Liver (tissue), 9 donors: Measurements from ENCODE around the gene DHX16. TPM values are rescaled to one million over a fixed set of nuclear protein-coding genes. Genes with fewer than 3 reads are reported as not detected.

ENCODE experiments used
- DNase-seq: peaks from one replicate; pipeline ENCODE4 v3.0.0-alpha.2; 2017; ENCODE audit warnings: low spot score
- H3K27ac ChIP-seq, 2 donors: one replicate each; pipeline ENCODE4 v1.7.0; 2013; ENCODE audit warnings: inconsistent platforms in 2 of 2, low read length in 2 of 2, control low read depth in 1 of 2, low read depth in 1 of 2, mild to moderate bottlenecking in 1 of 2
- H3K27me3 ChIP-seq, 4 donors: one replicate each; pipeline versions ENCODE4 v1.6.1 to v1.7.0; 2013; ENCODE audit warnings: low read length in 3 of 4, inconsistent platforms in 1 of 4, mild to moderate bottlenecking in 1 of 4, moderate library complexity in 1 of 4; ENCODE audit not compliant: control insufficient read depth in 4 of 4, insufficient read depth in 4 of 4
- H3K36me3 ChIP-seq, 4 donors: one replicate each; pipeline versions ENCODE4 v1.6.1 to v1.7.0; 2013; ENCODE audit warnings: low read length in 3 of 4, mild to moderate bottlenecking in 3 of 4, low read depth in 1 of 4, moderate library complexity in 1 of 4; ENCODE audit not compliant: control insufficient read depth in 4 of 4, insufficient read depth in 3 of 4
- H3K4me1 ChIP-seq, 4 donors: one replicate each; pipeline versions ENCODE4 v1.6.1 to v1.7.0; 2013; ENCODE audit warnings: low read length in 3 of 4, mild to moderate bottlenecking in 3 of 4, moderate library complexity in 1 of 4; ENCODE audit not compliant: control insufficient read depth in 4 of 4, insufficient read depth in 4 of 4
- H3K4me3 ChIP-seq, 3 donors: one replicate each; pipeline versions ENCODE4 v1.6.1 to v1.7.0; 2013; ENCODE audit warnings: low read length in 3 of 3, control low read depth in 1 of 3, low read depth in 1 of 3, mild to moderate bottlenecking in 1 of 3
- H3K9ac ChIP-seq, 2 donors: one replicate each; pipeline ENCODE4 v1.7.0; 2013; ENCODE audit warnings: low read length in 2 of 2, mild to moderate bottlenecking in 2 of 2, moderate library complexity in 2 of 2, control low read depth in 1 of 2, low read depth in 1 of 2
- H3K9me3 ChIP-seq, 4 donors: one replicate each; pipeline versions ENCODE4 v1.6.1 to v1.7.0; 2013; ENCODE audit warnings: low read length in 3 of 4; ENCODE audit not compliant: control insufficient read depth in 4 of 4
- EGR1 ChIP-seq, 2 donors: IDR thresholded peaks; 2 replicates each; pipeline ENCODE4 v1.6.1; 2016 to 2018; ENCODE audit warnings: antibody characterized with exemption in 2 of 2, low read depth in 2 of 2
- FOXA1 ChIP-seq: IDR thresholded peaks from 2 replicates; pipeline ENCODE4 v1.6.1; 2016; ENCODE audit warnings: antibody characterized with exemption
- FOXA2 ChIP-seq: IDR thresholded peaks from 2 replicates; pipeline ENCODE4 v1.6.1; 2016; ENCODE audit warnings: antibody characterized with exemption
- GABPA ChIP-seq, 2 donors: IDR thresholded peaks in 1 of 2; conservative IDR thresholded peaks in 1 of 2; 2 replicates each; pipeline ENCODE4 v1.6.1; 2016; ENCODE audit warnings: antibody characterized with exemption in 2 of 2, mild to moderate bottlenecking in 1 of 2, moderate library complexity in 1 of 2
- HNF4G ChIP-seq: IDR thresholded peaks from 2 replicates; pipeline ENCODE4 v1.6.1; 2016; ENCODE audit warnings: antibody characterized with exemption
- JUND ChIP-seq, 2 donors: IDR thresholded peaks; 2 replicates each; pipeline ENCODE4 v1.6.1; 2016; ENCODE audit warnings: antibody characterized with exemption in 2 of 2
- NR2F2 ChIP-seq: IDR thresholded peaks from 2 replicates; pipeline ENCODE4 v1.6.1; 2016; ENCODE audit warnings: antibody characterized with exemption
- RAD21 ChIP-seq, 2 donors: IDR thresholded peaks; 2 replicates each; pipeline ENCODE4 v1.6.1; 2016; ENCODE audit warnings: antibody characterized with exemption in 2 of 2, mild to moderate bottlenecking in 2 of 2
- SP1 ChIP-seq: IDR thresholded peaks from 2 replicates; pipeline ENCODE4 v1.6.1; 2018; ENCODE audit warnings: antibody characterized with exemption, mild to moderate bottlenecking
- TAF1 ChIP-seq: conservative IDR thresholded peaks from 2 replicates; pipeline ENCODE4 v1.6.1; 2016; ENCODE audit warnings: antibody characterized with exemption, mild to moderate bottlenecking
- YY1 ChIP-seq: IDR thresholded peaks from 2 replicates; pipeline ENCODE4 v1.6.1; 2016; ENCODE audit warnings: antibody characterized with exemption, mild to moderate bottlenecking
- WGBS: extraction: QIAGEN DNeasy Blood & Tissue Kit; methylation state at CpG from one replicate; pipeline ENCODE4 v1.1.7; 2013; 5-methylcytosine and 5-hydroxymethylcytosine counted together
- polyA plus RNA-seq, 2 donors: library from polyadenylated mRNA; stranded (reverse) in 1 of 2; unstranded in 1 of 2; fragments of 200-250 nt in 1 of 2; fragments of >200 nt in 1 of 2; fragmentation: Nextera tagmentation in 1 of 2; extraction: Ambion mirVana in 1 of 2; gene quantifications; one replicate each; pipeline versions ENCODE4 v1.2.1 to v1.2.3, GENCODE V29; 2013 to 2015
- total RNA-seq, 2 donors: library from RNA; depleted of rRNA; stranded (reverse); fragments of >200 nt; gene quantifications; one replicate each; pipeline ENCODE4 v1.2.3, GENCODE V29; 2014
- TF ChIP-seq, protein P1 (sequence below): fragments of 150-350 bp; IDR thresholded peaks from 2 replicates; pipeline ENCODE4 v1.5.1; 2017; ENCODE audit warnings: improper control_type of control experiment, low read depth, low read length; ENCODE audit not compliant: missing input control
- TF ChIP-seq, protein P2 (sequence below): IDR thresholded peaks from 2 replicates; pipeline ENCODE4 v1.6.1; 2016; ENCODE audit warnings: antibody characterized with exemption
- TF ChIP-seq, protein P3 (sequence below): IDR thresholded peaks from 2 replicates; pipeline ENCODE4 v1.6.1; 2016; ENCODE audit warnings: antibody characterized with exemption, mild to moderate bottlenecking
- donor health status: healthy.
- donor health status: healthy.
- donor health status: healthy.
- donor health status: healthy.
- donor health status: healthy.

The DHX16 gene
- total and polyA plus RNA-seq, 4 donors, result 10.1 to 23.9 (median 17.4) TPM

DNA sequence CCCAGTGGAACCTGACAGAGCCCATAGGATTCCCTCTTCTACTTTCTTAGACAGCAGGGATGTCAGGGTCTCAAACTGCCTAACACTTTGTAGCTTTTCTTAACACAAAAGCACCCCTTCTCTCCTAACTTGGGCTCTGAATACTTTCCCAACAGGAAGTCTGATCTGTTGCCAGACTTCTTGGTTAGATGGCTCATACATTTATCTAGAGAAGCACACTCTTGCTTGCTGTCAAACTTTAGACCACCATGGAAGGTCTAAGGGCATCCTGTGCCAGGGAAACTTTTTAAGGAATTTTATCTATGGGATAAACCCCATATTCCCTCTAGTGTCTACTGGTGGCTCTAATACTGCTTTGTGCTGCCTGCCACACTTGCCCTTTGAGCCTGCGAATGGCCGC, 29.1 kb downstream of the DHX16 start:
- Histone ChIP-seq H3K9ac (no peak overlapping the region), H3K27me3 (no peaks in the 10 kb centered on the region), H3K27ac (no peak overlapping the region), H3K36me3 (peaks cover 0 to 3% (median 0%) of the 10 kb centered on the region in 4 donors), H3K4me3 (no peak overlapping the region), H3K9me3 (no peaks in the 10 kb centered on the region), H3K4me1 (peaks cover 2 to 28% (median 21%) of the 10 kb centered on the region in 4 donors)
- TF ChIP-seq, protein P1, sequence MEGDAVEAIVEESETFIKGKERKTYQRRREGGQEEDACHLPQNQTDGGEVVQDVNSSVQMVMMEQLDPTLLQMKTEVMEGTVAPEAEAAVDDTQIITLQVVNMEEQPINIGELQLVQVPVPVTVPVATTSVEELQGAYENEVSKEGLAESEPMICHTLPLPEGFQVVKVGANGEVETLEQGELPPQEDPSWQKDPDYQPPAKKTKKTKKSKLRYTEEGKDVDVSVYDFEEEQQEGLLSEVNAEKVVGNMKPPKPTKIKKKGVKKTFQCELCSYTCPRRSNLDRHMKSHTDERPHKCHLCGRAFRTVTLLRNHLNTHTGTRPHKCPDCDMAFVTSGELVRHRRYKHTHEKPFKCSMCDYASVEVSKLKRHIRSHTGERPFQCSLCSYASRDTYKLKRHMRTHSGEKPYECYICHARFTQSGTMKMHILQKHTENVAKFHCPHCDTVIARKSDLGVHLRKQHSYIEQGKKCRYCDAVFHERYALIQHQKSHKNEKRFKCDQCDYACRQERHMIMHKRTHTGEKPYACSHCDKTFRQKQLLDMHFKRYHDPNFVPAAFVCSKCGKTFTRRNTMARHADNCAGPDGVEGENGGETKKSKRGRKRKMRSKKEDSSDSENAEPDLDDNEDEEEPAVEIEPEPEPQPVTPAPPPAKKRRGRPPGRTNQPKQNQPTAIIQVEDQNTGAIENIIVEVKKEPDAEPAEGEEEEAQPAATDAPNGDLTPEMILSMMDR, result no peak
- TF ChIP-seq NR2F2, result no peak
- no peak for TF ChIP-seq FOXA1
- no peak for TF ChIP-seq FOXA2
- TF ChIP-seq, protein P2, sequence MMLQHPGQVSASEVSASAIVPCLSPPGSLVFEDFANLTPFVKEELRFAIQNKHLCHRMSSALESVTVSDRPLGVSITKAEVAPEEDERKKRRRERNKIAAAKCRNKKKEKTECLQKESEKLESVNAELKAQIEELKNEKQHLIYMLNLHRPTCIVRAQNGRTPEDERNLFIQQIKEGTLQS, result no peak
- TF ChIP-seq, protein P3, sequence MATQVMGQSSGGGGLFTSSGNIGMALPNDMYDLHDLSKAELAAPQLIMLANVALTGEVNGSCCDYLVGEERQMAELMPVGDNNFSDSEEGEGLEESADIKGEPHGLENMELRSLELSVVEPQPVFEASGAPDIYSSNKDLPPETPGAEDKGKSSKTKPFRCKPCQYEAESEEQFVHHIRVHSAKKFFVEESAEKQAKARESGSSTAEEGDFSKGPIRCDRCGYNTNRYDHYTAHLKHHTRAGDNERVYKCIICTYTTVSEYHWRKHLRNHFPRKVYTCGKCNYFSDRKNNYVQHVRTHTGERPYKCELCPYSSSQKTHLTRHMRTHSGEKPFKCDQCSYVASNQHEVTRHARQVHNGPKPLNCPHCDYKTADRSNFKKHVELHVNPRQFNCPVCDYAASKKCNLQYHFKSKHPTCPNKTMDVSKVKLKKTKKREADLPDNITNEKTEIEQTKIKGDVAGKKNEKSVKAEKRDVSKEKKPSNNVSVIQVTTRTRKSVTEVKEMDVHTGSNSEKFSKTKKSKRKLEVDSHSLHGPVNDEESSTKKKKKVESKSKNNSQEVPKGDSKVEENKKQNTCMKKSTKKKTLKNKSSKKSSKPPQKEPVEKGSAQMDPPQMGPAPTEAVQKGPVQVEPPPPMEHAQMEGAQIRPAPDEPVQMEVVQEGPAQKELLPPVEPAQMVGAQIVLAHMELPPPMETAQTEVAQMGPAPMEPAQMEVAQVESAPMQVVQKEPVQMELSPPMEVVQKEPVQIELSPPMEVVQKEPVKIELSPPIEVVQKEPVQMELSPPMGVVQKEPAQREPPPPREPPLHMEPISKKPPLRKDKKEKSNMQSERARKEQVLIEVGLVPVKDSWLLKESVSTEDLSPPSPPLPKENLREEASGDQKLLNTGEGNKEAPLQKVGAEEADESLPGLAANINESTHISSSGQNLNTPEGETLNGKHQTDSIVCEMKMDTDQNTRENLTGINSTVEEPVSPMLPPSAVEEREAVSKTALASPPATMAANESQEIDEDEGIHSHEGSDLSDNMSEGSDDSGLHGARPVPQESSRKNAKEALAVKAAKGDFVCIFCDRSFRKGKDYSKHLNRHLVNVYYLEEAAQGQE, result no peak
- no peak for TF ChIP-seq EGR1 (IDR thresholded peaks at IDR 0.05; ENCODE audit: low read depth in 2 of 2)
- TF ChIP-seq SP1, result no peak
- no peak for DNase-seq
- WGBS, result 90% methylated on average over 2 of the region's 2 CpGs

DNA sequence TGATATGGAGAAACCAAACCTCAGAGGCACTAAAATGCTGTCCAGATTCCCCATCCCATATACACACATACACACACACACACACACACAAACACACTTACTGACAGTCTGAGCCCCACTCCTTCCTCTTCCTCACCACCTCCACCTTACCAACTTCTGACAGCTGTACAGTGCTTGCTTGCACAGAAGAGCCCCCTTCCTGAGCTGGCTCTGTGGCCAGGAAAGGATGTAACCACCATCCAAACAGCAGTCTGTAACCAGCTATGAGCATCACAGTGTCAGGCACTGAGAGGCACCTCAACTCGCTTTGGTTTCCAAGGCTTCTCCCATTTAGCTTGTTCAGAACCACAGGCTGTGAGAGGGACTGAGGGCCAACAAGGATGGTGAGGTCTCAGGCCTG, 31.8 kb downstream of the DHX16 start:
- H3K27ac ChIP-seq, result no peak overlapping the region
- peaks cover 0 to 3% (median 0%) of the 10 kb centered on the region in 4 donors for H3K36me3 ChIP-seq
- no peak for TF ChIP-seq NR2F2
- TF ChIP-seq, protein P1, result no peak
- no peak for TF ChIP-seq RAD21 (IDR thresholded peaks at IDR 0.05)
- TF ChIP-seq GABPA (IDR thresholded peaks at IDR 0.05 in 1 of 2, conservative IDR thresholded peaks at IDR 0.05 in 1 of 2), result no peak
- no peak for TF ChIP-seq TAF1
- no peak for TF ChIP-seq JUND (IDR thresholded peaks at IDR 0.05)
- no peak for TF ChIP-seq YY1
- TF ChIP-seq HNF4G, result no peak
- no peak for TF ChIP-seq SP1
- TF ChIP-seq, protein P2, result no peak
- no peak for TF ChIP-seq EGR1 (IDR thresholded peaks at IDR 0.05; ENCODE audit: low read depth in 2 of 2)
- H3K4me3 ChIP-seq, result no peak overlapping the region
- H3K27me3 ChIP-seq, result no peaks in the 10 kb centered on the region
- WGBS, result 79% methylated on average over 1 of the region's 1 CpG
- H3K9ac ChIP-seq, result no peak overlapping the region
- H3K9me3 ChIP-seq, result no peaks in the 10 kb centered on the region
- peaks cover 0 to 14% (median 8%) of the 10 kb centered on the region in 4 donors for H3K4me1 ChIP-seq
- no peak for DNase-seq
